HG03095 (cell line): ENCODE results near the gene ROCK2.
"Not testable (repeated sequence)": the region's sequence is repeated elsewhere in the genome, so short reads cannot be mapped to it uniquely, and the experiment has no call there.

Source experiments
- ATAC-seq: cut with Tn5 transposase; IDR thresholded peaks from one replicate; pipeline ENCODE4 v1.9.1; 2021; ENCODE audit warnings: moderate library complexity; ENCODE audit not compliant: unreplicated experiment

ROCK2 gene

GRCh38 chr2:11187083-11187619 is 157.3 kb downstream of the ROCK2 start:
- ATAC-seq, result no peak

- ATAC-seq, result no peak
Observed at GRCh38 chr2:11186145-11186544, 158.3 kb downstream of the ROCK2 start.

DNA sequence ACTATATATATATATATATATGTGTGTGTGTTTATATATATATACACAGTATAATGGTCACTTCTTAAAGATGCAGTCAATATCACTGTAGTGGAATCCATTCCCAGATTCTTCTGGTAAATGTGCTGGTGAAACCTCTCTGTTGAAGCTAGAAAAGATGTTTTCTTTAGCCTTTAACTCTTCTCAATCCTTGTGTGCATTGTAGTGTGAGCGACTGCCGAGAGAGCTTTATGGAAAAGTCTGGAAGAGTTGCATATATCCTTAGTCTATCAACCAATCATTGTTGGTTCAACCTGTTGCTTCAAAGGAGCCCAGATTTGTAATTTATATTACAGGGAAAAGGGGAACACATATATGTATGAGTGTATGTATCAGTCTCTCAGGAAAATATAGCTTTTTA is 161.5 kb downstream of the ROCK2 start:
- ATAC-seq, result no peak

- no peak for ATAC-seq
Observed at GRCh38 chr2:11180653-11181052, 163.8 kb downstream of the ROCK2 start.

DNA sequence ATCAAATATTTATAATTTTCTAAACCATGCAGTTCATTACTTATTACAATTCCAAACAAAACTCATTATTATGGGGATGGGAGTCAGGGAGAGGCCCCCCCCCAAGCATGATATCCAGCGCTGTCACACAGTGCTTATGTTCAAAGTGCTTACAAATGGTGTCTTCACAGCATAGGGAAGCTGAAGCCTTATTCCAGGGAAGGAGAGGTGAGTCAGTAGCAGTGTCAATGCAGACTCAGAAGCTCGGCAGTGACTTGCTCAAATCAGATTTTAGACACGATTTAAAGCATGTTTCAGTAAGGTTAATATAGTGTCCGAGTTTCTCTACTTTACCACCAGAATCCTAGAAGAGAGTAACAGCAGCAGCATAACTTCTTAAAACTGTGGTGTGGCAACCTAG is 164.5 kb downstream of the ROCK2 start:
- no peak for ATAC-seq

DNA sequence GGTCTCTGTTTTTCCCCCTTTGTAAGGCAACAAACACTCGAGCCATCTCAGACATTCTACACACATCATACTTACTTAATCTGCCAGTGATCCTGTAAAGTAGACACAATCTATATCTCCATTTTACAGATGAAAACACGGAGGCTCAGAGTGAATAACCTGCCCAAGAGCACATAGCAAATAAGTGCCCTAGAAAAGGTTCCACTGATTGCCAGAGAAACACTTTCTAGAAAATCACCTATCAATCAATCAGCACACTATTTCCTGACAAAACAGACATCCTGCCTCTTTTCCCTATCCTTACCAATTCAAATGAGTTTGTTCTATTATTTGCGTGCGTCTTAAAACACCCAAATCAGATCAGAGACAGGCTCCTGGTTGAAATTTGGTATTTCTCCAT is 165.2 kb downstream of the ROCK2 start:
- no peak for ATAC-seq

GRCh38 chr2:11177871-11178690 is 166.4 kb downstream of the ROCK2 start:
- no peak for ATAC-seq

GRCh38 chr2:11175293-11175795 is 169.1 kb downstream of the ROCK2 start:
- ATAC-seq, result no peak

- ATAC-seq, result no peak
Observed at GRCh38 chr2:11174222-11174621, 170.2 kb downstream of the ROCK2 start.

DNA sequence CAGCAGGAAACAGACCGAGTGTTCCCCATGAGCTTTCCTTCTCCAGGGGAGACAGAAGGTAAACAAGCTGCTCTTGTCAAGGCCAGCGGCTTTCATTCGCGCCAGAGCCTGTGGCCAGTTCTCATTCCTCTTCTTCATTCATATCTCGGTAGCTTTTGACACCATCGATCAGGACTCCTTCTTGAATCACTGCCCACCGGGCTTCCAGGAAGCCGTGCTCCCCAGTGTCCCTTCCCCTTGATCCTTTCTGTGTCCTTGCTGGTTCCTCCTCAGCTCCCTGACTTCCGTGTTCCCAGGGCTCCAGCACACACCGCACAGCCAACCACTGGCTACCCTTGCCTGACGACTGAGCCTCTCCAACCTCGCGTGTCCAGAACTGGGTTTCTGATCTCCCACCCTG is 175.1 kb downstream of the ROCK2 start:
- no peak for ATAC-seq

- no peak for ATAC-seq
Observed at GRCh38 chr2:11168488-11168887, 175.9 kb downstream of the ROCK2 start.

DNA sequence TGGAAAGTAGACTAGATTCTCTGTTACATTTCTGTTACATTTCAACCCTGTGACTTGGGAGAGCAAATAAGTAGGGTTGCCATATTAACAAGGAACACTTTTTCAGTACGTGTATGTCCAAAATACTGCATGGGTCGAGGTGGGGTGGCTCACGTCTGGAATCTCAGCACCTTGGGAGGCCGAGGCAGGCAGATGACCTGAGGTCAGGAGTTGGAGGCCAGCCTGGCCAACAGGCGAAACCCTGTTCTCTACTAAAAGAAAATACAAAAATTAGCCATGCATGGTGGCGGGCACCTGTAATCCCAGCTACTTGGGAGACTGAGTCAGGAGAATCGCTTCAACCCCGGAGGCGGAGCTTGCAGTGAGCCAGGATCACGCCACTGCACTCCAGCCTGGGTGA is 178.0 kb downstream of the ROCK2 start:
- ATAC-seq, result no peak

DNA sequence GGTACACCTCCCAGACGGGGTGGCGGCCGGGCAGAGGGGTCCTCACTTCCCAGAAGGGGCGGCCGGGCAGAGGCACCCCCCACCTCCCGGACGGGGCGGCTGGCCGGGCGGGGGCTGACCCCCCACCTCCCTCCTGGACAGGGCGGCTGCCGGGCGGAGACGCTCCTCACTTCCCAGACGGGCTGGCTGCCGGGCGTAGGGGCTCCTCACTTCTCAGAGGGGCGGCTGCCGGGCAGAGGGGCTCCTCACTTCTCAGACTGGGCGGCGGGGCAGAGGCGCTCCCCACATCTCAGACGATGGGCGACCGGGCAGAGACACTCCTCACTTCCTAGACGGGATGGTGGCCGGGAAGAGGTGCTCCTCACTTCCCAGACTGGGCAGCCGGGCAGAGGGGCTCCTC is 179.4 kb downstream of the ROCK2 start:
- not testable (repeated sequence) for ATAC-seq

- no peak for ATAC-seq
Observed at GRCh38 chr2:11163439-11164317, 180.8 kb downstream of the ROCK2 start.

GRCh38 chr2:11161747-11162146 is 182.7 kb downstream of the ROCK2 start:
- ATAC-seq, result no peak

DNA sequence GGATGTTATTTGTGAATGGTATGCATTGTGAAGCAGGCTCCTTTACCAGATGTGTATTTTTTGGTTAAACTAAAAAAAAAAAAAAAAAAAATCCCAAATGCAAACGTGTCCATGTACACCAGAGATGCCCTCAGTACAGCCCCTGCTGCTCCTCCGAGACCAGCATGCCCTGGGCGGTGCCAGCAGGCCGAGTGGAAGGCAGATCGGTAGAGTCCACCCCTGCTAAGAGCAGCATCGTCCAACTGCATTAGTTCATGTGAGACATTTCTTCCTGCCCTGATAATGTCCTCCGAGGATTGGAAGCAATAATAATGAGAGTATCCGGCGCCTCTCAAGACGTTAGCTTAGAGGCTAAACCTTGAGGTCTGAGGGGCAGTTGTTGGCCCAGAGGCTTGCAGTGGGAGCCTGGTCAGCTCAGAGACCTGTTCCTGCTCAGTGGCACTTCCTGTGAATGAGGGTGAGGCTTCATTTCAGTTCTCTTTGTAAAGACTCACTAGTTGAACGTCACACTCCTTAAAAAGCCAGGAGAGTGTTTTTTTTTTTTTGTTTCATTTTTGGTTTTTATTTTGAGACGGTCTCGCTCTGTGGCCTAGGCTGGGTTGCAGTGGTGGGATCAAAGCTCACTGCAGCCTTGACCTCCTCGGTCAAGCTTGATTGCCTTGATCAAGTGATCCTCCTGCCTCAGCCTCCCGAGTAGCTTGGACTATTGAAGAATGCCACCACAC is 183.5 kb downstream of the ROCK2 start:
- peak; percentile 79 for ATAC-seq

DNA sequence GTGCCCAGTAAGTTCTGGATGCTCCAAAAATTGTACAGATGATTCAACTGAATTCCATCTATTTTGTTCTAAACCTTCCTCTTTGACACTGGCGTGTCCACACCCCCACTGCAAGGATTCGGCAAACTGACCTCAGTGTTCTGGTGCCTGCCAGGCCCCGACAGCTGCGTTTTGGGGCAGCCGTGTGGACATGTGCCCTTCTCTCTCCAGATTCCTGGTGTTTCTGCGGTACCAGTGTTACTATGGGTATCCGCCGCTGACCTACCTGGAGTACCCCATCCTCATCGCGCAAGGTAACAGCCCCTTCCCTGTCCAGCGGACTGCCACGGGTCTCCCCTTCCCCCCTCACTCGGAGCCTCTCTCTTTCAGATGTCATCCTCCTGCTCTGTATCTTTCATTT is 184.2 kb downstream of the ROCK2 start:
- no peak for ATAC-seq

DNA sequence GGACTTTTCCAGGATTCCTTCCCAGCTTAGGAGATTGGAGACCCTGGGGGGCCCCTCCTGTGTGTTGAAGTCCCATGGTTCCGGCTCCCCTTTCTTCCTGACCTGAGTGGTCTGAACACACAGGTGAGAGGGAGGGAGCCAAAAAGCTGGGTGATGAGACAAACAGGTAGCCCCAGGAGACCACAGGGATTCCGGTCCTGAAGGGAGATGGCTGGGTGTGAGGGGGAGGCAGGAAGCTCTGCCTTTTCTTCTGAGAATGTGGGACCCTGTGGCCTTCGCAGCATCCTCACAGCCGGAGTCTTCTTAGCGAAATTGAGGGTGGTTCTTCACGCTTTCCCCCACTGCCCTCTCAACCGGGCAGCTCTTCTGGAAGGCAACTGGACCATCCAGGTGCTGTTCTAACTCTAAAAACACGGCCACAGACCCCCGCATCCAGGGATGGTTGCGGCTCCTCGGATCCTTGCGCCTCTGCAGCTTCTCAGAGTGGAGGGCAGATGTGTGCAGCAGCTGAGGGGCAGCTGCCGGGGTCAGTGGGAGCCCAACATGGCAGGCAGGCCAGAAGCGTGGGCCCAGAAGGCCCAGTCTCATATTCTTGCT is 184.8 kb downstream of the ROCK2 start:
- no peak for ATAC-seq

- no peak for ATAC-seq
Observed at GRCh38 chr2:11158916-11159573, 185.4 kb downstream of the ROCK2 start.

- no peak for ATAC-seq
Observed at GRCh38 chr2:11157731-11158130, 186.7 kb downstream of the ROCK2 start.
